ENCODE measurements around the gene CCDC12.

DNA sequence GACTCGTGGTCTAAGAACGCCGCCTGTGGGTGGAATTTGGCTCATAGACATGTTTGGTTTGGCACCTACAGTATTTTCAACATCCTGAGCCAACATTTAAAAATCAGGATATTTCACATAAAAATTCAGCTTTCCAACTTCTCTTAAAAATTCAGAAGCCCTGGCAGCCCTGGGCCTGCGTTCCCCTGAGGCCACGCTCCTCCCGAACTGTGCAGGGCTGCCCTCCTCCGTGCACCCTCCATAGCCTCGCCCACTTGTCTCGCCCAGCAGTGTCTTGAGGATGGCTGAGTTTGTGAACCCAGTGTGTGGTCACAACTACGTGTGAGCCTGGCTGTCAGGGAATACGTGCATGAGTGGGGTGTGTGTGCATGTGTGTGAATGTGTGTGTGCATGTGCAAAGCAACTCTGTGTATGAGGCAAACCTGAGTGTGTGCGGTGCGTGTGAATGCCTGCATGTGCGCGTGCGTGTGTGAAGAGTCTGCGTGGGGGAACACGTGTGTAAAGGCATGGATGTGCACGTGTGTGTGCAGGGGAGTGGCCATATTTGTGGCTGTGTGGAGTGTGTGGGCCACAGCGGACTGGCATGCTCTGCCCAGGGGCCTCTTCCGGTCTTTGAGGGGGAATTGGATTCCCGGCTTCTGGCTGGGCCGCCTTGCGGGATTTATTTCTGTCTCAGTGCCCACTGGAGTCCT lies 68.1 kb downstream of the CCDC12 start:
- TF ChIP-seq, protein P1, sequence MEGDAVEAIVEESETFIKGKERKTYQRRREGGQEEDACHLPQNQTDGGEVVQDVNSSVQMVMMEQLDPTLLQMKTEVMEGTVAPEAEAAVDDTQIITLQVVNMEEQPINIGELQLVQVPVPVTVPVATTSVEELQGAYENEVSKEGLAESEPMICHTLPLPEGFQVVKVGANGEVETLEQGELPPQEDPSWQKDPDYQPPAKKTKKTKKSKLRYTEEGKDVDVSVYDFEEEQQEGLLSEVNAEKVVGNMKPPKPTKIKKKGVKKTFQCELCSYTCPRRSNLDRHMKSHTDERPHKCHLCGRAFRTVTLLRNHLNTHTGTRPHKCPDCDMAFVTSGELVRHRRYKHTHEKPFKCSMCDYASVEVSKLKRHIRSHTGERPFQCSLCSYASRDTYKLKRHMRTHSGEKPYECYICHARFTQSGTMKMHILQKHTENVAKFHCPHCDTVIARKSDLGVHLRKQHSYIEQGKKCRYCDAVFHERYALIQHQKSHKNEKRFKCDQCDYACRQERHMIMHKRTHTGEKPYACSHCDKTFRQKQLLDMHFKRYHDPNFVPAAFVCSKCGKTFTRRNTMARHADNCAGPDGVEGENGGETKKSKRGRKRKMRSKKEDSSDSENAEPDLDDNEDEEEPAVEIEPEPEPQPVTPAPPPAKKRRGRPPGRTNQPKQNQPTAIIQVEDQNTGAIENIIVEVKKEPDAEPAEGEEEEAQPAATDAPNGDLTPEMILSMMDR (IDR thresholded peaks at IDR 0.05) = no peak
- TF ChIP-seq EZH2 (IDR thresholded peaks at IDR 0.05) (no peak), EZH2phosphoT487 (IDR thresholded peaks at IDR 0.05) (no peak)
